Measurements from ENCODE around the gene KIF3C. TPM values are rescaled to one million over a fixed set of nuclear protein-coding genes. Genes with fewer than 3 reads are reported as not detected.

Gene KIF3C
- total and polyA plus RNA-seq, 10 of the 15 experiments (the other 5 are each of a cell fraction or from before 2014, with no cell fraction given): 0.10 to 0.63 (median 0.46) TPM

- peak; percentile 81 for TF ChIP-seq ZNF687 (IDR thresholded peaks at IDR 0.05)
- TF ChIP-seq BCL11A (IDR thresholded peaks at IDR 0.05; ENCODE audit: low read depth, low read length): no peak
- TF ChIP-seq RAD21 (IDR thresholded peaks at IDR 0.05; ENCODE audit: insufficient read depth, low read depth, low read length): no peak
- TF ChIP-seq STAT1 (conservative IDR thresholded peaks at IDR 0.05): 0 out of 2 replicates have a peak, but pooled peaks have one; percentile 53
- no peak; the same call in 1 of the 2 replicates for TF ChIP-seq IKZF1 (conservative IDR thresholded peaks at IDR 0.05)
- no peak for TF ChIP-seq NR2C1 (IDR thresholded peaks at IDR 0.05)
- 0 out of 2 replicates have a peak, but pooled peaks have one; percentile 9 for TF ChIP-seq TCF12 (IDR thresholded peaks at IDR 0.05; ENCODE audit: low read depth, low read length)
- TF ChIP-seq CTCF (IDR thresholded peaks at IDR 0.05 in 2 of 3, conservative IDR thresholded peaks at IDR 0.05 in 1 of 3; ENCODE audit: control insufficient read depth in 2 of 3, extremely low read depth in 1 of 3, insufficient read depth in 1 of 3, low read depth in 3 of 3, low read length in 3 of 3): no peak
- no peak for TF ChIP-seq CEBPB (IDR thresholded peaks at IDR 0.05; ENCODE audit: borderline replicate concordance in 1 of 2, low read depth in 2 of 2, low read length in 2 of 2)
- TF ChIP-seq SP1 (IDR thresholded peaks at IDR 0.05; ENCODE audit: low read depth, low read length): peak; percentile 46
- no peak for TF ChIP-seq SUZ12 (IDR thresholded peaks at IDR 0.05; ENCODE audit: unreplicated experiment)
- TF ChIP-seq REST (IDR thresholded peaks at IDR 0.05; ENCODE audit: low read depth, low read length): no peak
- no peak for TF ChIP-seq HCFC1 (IDR thresholded peaks at IDR 0.05; ENCODE audit: low read length)
- TF ChIP-seq EED (IDR thresholded peaks at IDR 0.05; ENCODE audit: low read depth): no peak
- no peak for TF ChIP-seq BCL3 (IDR thresholded peaks at IDR 0.05; ENCODE audit: borderline replicate concordance, insufficient read depth, low read depth, low read length, poor library complexity, severe bottlenecking)
- no peak for TF ChIP-seq SREBF1 (IDR thresholded peaks at IDR 0.05; ENCODE audit: low read length)
Measured at GRCh38 chr2:25878361-25879132, 103.8 kb downstream of the KIF3C start, which contains the start of gene ASXL2 (continued).

Data from GM12878 (cell line).